ENCODE measurements around the gene TAS1R1.
"Not testable (repeated sequence)": the region's sequence is repeated elsewhere in the genome, so short reads cannot be mapped to it uniquely, and the experiment has no call there.

The TAS1R1 gene

DNA sequence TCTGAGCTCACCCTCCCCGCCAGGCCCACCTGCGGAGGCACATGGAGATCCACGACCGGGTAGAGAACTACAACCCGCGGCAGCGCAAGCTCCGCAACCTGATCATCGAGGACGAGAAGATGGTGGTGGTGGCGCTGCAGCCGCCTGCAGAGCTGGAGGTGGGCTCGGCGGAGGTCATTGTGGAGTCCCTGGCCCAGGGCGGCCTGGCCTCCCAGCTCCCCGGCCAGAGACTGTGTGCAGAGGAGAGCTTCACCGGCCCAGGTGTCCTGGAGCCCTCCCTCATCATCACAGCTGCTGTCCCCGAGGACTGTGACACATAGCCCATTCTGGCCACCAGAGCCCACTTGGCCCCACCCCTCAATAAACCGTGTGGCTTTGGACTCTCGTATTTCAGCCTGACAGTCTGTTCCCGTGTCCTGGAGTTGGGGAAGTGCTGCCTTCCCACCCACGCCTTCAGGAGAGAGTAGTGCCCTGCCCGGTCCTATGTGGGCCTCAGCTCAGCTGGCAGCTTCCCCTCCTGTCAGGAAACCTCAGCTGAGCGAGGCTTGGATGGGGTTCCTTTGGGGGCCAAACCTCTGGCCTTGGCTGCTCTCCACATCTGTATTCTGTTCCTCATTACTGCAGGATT is 33.9 kb downstream of the TAS1R1 start:
- no peak for DNase-seq (ENCODE audit: low read depth in 2 of 2)

DNA sequence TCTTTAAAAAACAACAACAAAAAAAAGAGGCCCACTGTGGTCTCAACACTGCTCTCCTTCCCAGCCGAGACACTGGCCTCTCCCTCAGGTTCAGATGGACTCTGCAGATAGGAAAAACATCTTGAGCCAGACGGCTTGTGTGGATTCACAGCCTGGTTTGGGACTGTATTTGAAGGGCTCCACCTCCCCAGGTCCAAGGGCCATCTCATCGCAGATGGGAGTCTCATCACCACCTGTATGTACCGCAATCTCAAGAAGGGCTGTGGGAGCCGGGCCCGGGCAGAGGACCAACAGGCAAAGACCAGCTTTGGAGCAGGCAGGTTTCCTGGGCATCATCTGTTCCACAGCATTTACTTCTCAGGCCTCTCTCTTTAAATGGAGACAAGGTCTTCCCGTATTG is 34.9 kb downstream of the TAS1R1 start:
- no peak for DNase-seq (ENCODE audit: low read depth in 2 of 2)

DNA sequence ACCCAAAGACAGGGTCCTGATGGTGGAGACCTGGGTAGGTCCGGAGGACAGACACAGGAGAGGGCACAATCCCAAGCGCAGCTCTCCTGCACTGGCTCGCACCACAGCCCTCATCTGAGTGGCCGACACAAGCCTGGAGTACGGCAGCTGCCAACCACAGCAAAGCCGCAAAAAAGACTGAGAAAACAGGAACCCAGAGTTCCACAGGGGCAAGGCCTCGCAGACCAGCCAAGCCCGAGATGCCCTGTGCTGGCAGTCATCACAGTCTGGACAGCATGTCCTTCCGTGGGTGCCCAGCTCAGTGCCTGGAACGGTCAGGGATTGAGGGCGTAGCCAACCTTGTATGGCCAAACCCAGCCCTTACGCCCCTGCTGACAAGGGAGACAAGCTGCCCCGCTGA is 36.1 kb downstream of the TAS1R1 start:
- DNase-seq (ENCODE audit: low read depth in 2 of 2), result no peak

GRCh38 chr1:6591644-6592043 is 36.5 kb downstream of the TAS1R1 start:
- DNase-seq (ENCODE audit: low read depth in 2 of 2), result no peak

DNA sequence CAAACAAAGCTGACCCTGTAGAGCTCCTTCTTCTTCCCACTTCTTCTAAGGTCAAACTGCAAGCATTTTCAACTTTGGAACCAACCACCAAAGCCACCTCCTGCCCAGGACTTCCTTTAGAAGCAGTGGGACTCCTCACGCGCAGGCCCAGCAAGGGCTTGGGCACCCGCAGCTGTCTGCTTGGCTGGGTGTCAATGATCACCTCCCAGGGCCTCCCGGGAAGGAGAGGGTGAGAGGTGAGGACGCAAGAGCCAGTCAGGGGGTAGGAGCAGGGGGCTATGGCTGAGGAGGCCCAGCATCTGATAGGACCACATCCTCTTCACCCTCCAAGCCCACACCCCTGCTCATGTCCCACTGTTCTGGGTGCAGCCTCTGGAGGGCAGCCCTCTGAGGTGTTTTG is 37.3 kb downstream of the TAS1R1 start:
- DNase-seq (ENCODE audit: low read depth in 2 of 2), result no peak

DNA sequence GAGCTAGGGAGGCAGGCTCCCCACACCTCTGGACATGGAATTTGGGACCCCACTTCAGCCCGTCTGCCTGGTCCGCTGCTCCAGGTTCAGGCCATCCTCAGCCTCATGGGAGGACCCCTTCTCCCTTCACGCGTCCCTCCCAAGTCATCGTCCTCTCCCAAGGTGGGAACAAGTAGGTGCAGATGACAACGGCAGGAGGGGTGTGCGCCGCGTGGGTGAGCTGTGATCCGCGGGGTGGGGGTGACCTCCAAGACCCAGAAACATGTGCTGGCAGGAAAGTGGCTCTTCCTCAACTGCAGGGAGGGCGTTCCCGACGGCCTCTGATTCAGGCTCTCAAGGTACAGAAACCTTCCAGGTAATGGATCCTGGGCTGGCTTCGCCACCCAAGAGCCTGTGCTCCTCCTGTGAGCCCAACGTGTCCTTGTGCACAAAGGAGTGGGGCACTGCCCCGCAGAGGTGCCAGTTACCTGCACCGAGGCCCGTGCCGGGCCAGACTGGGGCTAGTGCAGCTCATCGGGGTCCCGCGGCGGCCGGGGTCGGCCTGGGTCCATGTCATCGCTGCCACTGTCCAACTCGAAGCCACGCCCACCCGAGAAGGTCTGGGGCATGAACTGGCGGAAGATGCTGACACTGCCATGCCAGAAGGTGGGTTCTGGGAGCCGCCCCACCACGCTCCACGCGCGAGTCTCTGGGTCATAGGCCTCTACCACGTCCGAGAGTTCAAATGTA is 37.9 kb downstream of the TAS1R1 start:
- DNase-seq (ENCODE audit: low read depth in 2 of 2), result no peak

GRCh38 chr1:6593810-6594209 is 38.7 kb downstream of the TAS1R1 start:
- no peak for DNase-seq (ENCODE audit: low read depth in 2 of 2)

- DNase-seq (ENCODE audit: low read depth in 2 of 2), result no peak
Observed at GRCh38 chr1:6594977-6595740, 40.1 kb downstream of the TAS1R1 start.

DNA sequence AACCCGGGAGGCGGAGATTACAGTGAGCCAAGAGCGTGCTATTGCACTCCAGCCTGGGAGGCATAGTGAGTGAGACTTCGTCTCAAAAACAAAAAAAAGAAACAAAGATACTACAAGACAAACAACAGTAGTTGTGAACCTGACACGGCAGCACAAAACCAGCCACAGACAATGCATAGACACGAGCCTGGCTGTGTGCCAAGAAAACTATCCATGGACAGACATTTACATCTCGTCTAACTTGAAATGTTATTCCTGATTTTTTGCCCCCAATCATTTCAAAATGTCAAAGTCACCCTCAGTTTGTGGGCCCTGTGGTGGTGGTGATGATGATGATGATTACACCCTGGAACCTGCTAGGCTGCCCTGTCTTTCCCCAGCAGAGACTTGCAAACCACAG is 41.2 kb downstream of the TAS1R1 start:
- no peak for DNase-seq (ENCODE audit: low read depth in 2 of 2)

DNA sequence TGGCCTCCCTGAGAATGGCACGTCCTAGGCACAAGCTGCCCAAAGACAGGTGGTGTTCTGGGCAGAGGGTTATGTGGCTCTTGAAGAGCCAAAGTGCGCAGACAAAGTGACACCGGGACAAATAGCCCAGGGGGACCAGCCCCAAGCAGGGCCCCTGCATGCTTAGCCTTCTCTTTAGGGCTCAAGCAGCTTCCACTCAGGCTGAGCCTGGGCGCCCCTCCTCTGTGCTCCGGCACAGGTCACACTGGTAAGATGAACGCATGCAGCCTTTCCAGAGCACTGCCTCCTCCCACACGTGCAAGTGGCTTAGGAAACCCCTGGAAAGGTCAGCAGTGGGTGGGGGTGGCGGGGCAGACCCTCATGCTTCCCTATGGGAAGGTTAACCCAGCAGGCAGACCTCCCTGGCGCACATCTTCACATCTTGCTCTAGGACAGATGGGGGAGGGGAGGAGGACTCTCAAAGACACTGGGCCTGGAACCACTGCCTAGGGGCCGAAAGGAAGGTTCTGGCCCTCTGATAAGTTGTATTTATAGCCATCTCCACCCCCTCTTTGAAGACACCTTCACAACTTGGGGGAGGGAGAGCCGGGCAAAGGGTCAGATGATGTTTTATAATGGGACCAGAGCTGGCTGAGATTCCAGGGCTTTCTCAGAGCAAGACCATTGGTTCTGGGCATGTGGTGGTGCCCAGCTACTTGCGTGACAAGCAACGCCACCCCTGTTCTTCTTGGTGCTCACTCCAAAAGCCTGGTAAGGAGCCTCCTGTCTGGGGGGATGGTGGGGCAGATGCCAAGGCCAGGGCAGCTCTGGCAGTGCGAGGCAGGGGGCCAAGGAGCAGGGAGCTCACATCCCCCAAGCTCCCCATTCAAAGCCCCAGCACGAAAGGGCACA is 42.0 kb downstream of the TAS1R1 start:
- no peak for DNase-seq (ENCODE audit: low read depth in 2 of 2)

- no peak for DNase-seq (ENCODE audit: low read depth in 2 of 2)
Observed at GRCh38 chr1:6597777-6598131, 42.6 kb downstream of the TAS1R1 start.

DNA sequence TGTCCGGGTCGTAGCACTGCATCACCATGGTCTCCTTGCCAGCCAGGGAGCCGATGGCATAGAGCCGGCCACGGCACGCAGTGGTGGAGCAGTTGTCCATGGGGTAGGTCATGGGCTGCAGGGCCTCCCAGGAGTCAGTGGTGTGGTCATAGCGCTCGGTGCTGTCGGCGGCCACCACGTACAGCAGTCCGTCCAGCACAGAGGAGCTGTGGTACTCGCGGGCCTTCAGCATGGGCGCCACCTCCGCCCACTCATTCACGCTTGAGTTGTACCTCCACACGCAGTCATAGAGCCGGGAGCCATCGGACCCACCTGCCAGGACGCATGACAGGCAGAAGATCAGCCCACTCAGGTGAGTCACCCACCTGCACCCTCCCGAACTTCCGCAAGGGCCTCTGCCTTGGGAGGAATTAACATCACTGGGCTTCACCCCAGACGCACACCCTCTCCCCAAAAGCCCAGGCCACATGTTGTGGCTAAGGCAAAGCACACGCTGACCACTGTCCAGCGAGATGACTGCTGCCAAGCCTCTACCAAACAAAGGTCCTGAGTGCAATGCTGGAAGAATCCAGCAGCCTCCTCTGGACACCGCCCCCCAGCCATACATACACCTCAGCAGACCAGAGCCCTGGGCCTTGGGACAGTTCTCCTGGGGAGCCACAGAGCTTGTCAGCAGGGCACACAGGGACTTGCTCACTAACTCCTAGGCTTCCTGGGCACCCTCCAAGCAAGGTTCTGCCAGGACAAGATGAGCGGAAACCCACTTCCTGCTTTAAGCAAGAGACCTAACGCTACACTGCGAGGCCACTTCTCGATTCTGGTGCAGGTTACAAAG is 44.3 kb downstream of the TAS1R1 start:
- peak; percentile 32 to 68 for DNase-seq (ENCODE audit: low read depth in 2 of 2)

GRCh38 chr1:6599991-6600390 is 44.9 kb downstream of the TAS1R1 start:
- not testable (repeated sequence) for DNase-seq (ENCODE audit: low read depth in 2 of 2)

- no peak for DNase-seq (ENCODE audit: low read depth in 2 of 2)
Observed at GRCh38 chr1:6600410-6601048, 45.4 kb downstream of the TAS1R1 start.

GRCh38 chr1:6601049-6601922 is 46.2 kb downstream of the TAS1R1 start:
- peak; percentile 61 to 74 for DNase-seq (ENCODE audit: low read depth in 2 of 2)

DNA sequence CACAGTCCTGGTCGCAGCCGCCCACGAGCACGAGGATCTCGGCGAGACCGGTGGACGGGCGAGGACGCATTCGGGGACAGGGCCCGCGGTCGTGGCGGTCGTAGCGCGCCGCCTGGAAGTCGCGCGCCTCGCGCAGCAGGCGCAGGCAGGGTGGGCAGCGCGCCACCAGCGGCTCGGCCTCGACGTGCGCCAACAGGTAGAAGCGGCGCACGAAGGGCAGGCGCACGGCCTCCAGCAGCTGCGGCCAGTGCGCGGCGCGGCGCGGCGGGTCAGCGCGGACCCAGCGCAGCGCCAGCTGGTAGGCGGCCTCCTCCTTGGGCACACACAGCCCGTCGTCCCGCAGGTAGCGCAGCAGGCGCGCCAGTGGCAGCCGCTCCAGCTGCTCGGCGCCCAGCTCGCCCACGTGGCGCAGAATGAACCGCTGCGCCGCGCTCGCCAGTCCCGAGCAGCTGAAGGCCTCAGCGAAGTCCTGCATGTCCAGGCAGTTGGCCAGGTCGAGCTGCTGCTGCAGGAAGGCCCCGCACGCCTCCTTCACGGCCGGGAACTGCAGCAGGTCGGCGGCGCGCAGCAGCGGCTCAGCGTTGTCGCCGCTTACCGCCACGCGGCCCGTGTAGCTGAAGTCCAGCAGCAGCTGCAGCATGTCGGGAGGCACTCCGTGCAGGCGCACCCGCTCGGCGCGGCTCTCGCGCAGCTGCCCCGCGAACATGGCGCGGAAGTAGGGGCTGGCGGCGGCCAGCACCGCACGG is 47.0 kb downstream of the TAS1R1 start:
- DNase-seq (ENCODE audit: low read depth in 2 of 2), result no peak

- DNase-seq (ENCODE audit: low read depth in 2 of 2), result peak; percentile 78 to 88
Observed at GRCh38 chr1:6602669-6603237, 47.6 kb downstream of the TAS1R1 start, which contains the start of gene KLHL21. Gene KLHL21 (minus strand): TSS chr1:6602869. CDS start chr1:6602817, 52 bp downstream.

GRCh38 chr1:6603238-6603914 is 48.3 kb downstream of the TAS1R1 start:
- peak; percentile 34 for DNase-seq (ENCODE audit: low read depth in 2 of 2)
